Effector CD8-positive, alpha-beta T cell (primary cell): ENCODE measurements around the gene PROK2.

Experiments
- DNase-seq: peaks from one replicate; lab custom pipeline; 2025; lab: John Stamatoyannopoulos, UW
- total RNA-seq, 4 experiments: gene quantifications; one replicate each; lab custom pipeline; 2026; lab: John Stamatoyannopoulos, UW

PROK2 gene
- 0.27 to 2.0 (median 1.2) reads per million in 4 experiments for total RNA-seq

GRCh38 chr3:71784914-71785531 is at the start of gene PROK2:
Gene PROK2 (minus strand): TSS chr3:71785148. CDS start chr3:71785052, 96 bp downstream.
- DNase-seq = no peak

GRCh38 chr3:71831599-71831998 is 46.7 kb upstream of the PROK2 start:
- DNase-seq = no peak

GRCh38 chr3:71825551-71826283 is 40.8 kb upstream of the PROK2 start:
- no peak for DNase-seq

- no peak for DNase-seq
These were observed 36.2 kb upstream of the PROK2 start for GRCh38 chr3:71821116-71821515.

GRCh38 chr3:71817262-71817661 is 32.3 kb upstream of the PROK2 start:
- DNase-seq = no peak

GRCh38 chr3:71816767-71817156 is 31.8 kb upstream of the PROK2 start:
- DNase-seq = no peak

- no peak for DNase-seq
These were observed 30.6 kb upstream of the PROK2 start for GRCh38 chr3:71815340-71816067.

- no peak for DNase-seq
These were observed 28.8 kb upstream of the PROK2 start for GRCh38 chr3:71813704-71814103.

GRCh38 chr3:71813073-71813472 is 28.1 kb upstream of the PROK2 start:
- DNase-seq = no peak

- DNase-seq = no peak
These were observed 25.1 kb upstream of the PROK2 start for GRCh38 chr3:71810056-71810455.

GRCh38 chr3:71809321-71810026 is 24.5 kb upstream of the PROK2 start:
- DNase-seq = no peak

GRCh38 chr3:71806736-71807135 is 21.8 kb upstream of the PROK2 start:
- no peak for DNase-seq

GRCh38 chr3:71805691-71806090 is 20.7 kb upstream of the PROK2 start:
- no peak for DNase-seq

- DNase-seq = no peak
These were observed 20.3 kb upstream of the PROK2 start for GRCh38 chr3:71805199-71805598.

- no peak for DNase-seq
These were observed 18.3 kb upstream of the PROK2 start for GRCh38 chr3:71803248-71803647.

GRCh38 chr3:71801986-71802385 is 17.0 kb upstream of the PROK2 start:
- no peak for DNase-seq

GRCh38 chr3:71800023-71800422 is 15.1 kb upstream of the PROK2 start:
- no peak for DNase-seq

- DNase-seq = no peak
These were observed 12.5 kb upstream of the PROK2 start for GRCh38 chr3:71797455-71797854.

- DNase-seq = no peak
These were observed 11.3 kb upstream of the PROK2 start for GRCh38 chr3:71796290-71796689.

GRCh38 chr3:71791634-71792033 is 6.7 kb upstream of the PROK2 start:
- DNase-seq = no peak

GRCh38 chr3:71789922-71790321 is 5.0 kb upstream of the PROK2 start:
- DNase-seq = no peak

GRCh38 chr3:71787851-71788405 is 3.0 kb upstream of the PROK2 start:
- no peak for DNase-seq
